Right atrium auricular region (tissue), 2 donors: ENCODE data around the gene PCNT. TPM values are rescaled to one million over a fixed set of nuclear protein-coding genes. Genes with fewer than 3 reads are reported as not detected.

Source experiments
- DNase-seq: peaks from one replicate; pipeline ENCODE4 v3.0.0-alpha.2; 2019; ENCODE audit warnings: low spot score
- H3K27ac ChIP-seq, 2 donors: fragments of 200-600 bp; sonication (generic); 1 replicate in 1 of 2; 2 replicates in 1 of 2; pipeline ENCODE4 v1.5.1; 2016 to 2019
- H3K27me3 ChIP-seq, 2 donors: fragments of 200-600 bp; sonication (generic); one replicate each; pipeline versions ENCODE4 v1.5.1 to v1.6.0; 2017 to 2019
- H3K36me3 ChIP-seq: fragments of 200-600 bp; sonication (generic); one replicate; pipeline ENCODE4 v1.5.1; 2016
- H3K4me1 ChIP-seq, 2 donors: fragments of 200-600 bp; sonication (generic); one replicate each; pipeline versions ENCODE4 v1.5.1 to v1.6.0; 2017 to 2019
- H3K4me3 ChIP-seq, 2 donors: fragments of 200-600 bp; sonication (generic); 1 replicate in 1 of 2; 2 replicates in 1 of 2; pipeline ENCODE4 v1.5.1; 2017 to 2019; ENCODE audit warnings: mild to moderate bottlenecking in 1 of 2, moderate library complexity in 1 of 2
- H3K9me3 ChIP-seq, 2 donors: fragments of 200-600 bp; sonication (generic); one replicate each; pipeline ENCODE4 v1.5.1; 2019
- total RNA-seq, 2 donors: library from RNA; depleted of rRNA; stranded (reverse); fragments of >200 nt; gene quantifications; one replicate each; pipeline ENCODE4 v1.1.0, GENCODE V29; 2016
- TF ChIP-seq, protein P1 (sequence below), 2 donors: fragments of 200-600 bp; sonication (generic); IDR thresholded peaks; one replicate each; pipeline ENCODE4 v1.5.1; 2019; ENCODE audit warnings: antibody characterized with exemption in 2 of 2

PCNT gene
- total RNA-seq, 2 donors from 2014 or later, result 31.7 to 40.3 TPM

DNA sequence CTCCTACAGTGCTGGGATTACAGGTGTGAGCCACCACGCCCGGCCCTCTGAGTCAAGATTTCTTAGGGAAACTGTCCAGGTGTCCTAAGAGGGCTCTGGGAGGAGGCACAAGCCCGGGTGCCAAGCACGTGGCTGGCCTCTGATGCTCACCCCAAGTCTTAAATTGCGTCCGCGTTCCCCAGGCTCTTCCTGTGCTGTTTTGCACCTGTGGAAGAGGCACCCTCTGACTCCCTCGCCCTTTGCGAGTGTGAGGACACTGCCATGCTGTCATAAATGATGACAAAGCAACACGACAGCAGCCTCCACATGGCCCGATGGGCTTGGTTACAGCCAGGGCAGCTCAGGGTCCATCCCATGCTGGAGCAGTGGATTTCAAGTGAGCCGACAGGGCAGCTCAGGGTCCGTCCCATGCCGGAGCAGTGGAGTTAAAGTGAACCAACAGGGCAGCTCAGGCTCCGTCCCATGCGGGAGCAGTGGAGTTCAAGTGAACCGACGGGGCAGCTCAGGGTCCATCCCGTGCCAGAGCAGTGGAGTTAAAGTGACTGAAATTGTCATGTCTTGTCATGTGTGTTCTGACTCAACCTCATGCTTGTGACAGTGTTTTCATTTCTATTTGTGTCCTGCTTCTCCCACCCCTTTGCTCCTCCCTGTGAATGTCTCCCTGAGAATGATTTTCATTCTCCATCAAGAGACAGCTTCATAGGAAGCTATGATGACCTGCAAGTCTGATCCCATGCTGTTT lies 33.9 kb downstream of the PCNT start:
- no peak for DNase-seq
- peaks cover 58% of the 10 kb centered on the region for H3K36me3 ChIP-seq
- no peaks in the 10 kb centered on the region for H3K4me1 ChIP-seq
- H3K4me3 ChIP-seq, result no peak overlapping the region
- TF ChIP-seq, protein P1, sequence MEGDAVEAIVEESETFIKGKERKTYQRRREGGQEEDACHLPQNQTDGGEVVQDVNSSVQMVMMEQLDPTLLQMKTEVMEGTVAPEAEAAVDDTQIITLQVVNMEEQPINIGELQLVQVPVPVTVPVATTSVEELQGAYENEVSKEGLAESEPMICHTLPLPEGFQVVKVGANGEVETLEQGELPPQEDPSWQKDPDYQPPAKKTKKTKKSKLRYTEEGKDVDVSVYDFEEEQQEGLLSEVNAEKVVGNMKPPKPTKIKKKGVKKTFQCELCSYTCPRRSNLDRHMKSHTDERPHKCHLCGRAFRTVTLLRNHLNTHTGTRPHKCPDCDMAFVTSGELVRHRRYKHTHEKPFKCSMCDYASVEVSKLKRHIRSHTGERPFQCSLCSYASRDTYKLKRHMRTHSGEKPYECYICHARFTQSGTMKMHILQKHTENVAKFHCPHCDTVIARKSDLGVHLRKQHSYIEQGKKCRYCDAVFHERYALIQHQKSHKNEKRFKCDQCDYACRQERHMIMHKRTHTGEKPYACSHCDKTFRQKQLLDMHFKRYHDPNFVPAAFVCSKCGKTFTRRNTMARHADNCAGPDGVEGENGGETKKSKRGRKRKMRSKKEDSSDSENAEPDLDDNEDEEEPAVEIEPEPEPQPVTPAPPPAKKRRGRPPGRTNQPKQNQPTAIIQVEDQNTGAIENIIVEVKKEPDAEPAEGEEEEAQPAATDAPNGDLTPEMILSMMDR (IDR thresholded peaks at IDR 0.05), result no peak
- no peaks in the 10 kb centered on the region for H3K27me3 ChIP-seq
- H3K27ac ChIP-seq, result no peak overlapping the region
- H3K9me3 ChIP-seq, result no peaks in the 10 kb centered on the region

DNA sequence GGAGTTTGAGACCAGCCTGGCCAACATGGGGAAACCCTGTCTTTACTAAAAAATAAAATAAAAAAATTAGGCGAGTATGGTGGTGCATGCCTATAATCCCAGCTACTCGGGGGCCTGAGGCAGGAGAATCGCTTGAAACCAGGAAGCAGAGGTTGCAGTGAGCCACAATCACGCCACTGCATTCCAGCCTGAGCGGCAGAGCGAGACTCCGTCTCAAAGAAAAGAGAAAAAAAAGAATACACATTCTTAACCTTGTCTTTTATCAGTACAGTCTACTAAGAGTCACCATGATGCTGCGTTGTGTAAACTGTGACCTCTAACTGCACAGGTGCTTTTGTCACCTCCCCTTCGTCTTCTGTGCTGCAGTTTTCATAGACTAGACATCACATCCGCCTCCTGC lies 37.2 kb downstream of the PCNT start:
- H3K27ac ChIP-seq, result no peak overlapping the region
- H3K27me3 ChIP-seq, result no peaks in the 10 kb centered on the region
- TF ChIP-seq, protein P1 (IDR thresholded peaks at IDR 0.05), result no peak
- no peaks in the 10 kb centered on the region for H3K4me1 ChIP-seq
- H3K4me3 ChIP-seq, result no peak overlapping the region
- H3K9me3 ChIP-seq, result no peaks in the 10 kb centered on the region
- no peak for DNase-seq
- H3K36me3 ChIP-seq, result peaks cover 46% of the 10 kb centered on the region

DNA sequence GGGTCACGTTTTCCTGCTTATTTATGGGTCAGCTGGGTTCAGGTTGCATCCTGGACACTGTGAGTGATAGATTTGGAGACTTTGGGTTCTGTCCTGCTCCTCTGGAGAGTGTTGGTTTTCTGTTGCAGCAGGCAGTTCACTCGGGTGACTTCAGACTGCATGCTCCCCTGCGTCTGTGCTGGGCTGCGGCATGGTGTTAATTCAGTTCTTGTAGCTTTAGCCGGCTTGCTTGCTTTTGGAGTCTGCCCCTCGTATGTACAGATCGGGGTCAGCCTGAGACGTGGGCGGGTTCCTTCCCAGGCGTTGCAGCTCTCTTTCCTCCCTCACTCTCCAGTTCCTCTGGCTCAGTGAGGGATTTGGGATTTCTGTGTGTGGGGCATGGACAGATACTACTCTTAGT lies 38.0 kb downstream of the PCNT start:
- DNase-seq, result no peak
- TF ChIP-seq, protein P1 (IDR thresholded peaks at IDR 0.05), result no peak
- no peaks in the 10 kb centered on the region for H3K27me3 ChIP-seq
- peaks cover 47% of the 10 kb centered on the region for H3K36me3 ChIP-seq
- no peaks in the 10 kb centered on the region for H3K9me3 ChIP-seq
- no peak overlapping the region for H3K27ac ChIP-seq
- H3K4me3 ChIP-seq, result no peak overlapping the region
- H3K4me1 ChIP-seq, result no peaks in the 10 kb centered on the region

DNA sequence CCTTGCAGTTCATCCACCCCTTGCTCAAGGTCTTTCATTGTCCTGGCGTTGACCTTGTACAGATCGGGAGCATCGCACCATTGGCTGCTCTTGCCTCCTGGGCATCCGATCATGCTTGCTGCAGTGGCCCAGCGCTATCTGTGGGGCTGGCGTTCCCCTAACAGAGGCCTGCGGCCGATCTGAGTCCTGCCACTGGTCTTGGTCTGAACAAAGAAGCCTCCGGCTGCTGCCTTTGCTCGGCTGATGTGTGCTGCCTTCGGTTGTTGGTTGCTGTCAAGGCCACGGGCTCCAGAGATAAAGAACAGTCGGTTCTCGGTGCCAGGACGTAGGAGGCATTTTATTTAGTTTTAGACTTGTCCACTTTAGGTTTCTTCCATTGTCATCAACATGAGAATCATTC lies 39.0 kb downstream of the PCNT start:
- Histone ChIP-seq H3K27ac (no peak overlapping the region), H3K9me3 (no peaks in the 10 kb centered on the region), H3K4me3 (no peak overlapping the region), H3K27me3 (no peaks in the 10 kb centered on the region), H3K36me3 (peaks cover 39% of the 10 kb centered on the region), H3K4me1 (no peaks in the 10 kb centered on the region)
- no peak for DNase-seq
- TF ChIP-seq, protein P1 (IDR thresholded peaks at IDR 0.05), result no peak

DNA sequence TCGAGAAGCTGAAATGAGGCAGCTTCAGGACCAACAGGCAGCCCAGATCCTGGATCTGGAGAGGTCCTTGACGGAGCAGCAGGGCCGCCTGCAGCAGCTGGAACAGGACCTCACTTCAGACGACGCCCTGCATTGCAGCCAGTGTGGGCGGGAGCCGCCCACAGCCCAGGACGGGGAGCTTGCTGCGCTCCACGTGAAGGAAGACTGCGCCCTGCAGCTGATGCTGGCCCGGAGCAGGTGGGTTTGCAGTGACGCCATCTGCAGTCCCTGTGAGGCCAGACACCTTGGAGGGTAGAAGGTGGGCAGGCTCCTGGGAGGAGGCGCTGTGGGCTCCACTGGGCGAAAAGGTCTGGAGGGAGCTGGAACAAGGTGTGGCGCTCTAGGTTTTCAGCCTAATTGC lies 39.7 kb downstream of the PCNT start:
- no peaks in the 10 kb centered on the region for H3K9me3 ChIP-seq
- TF ChIP-seq, protein P1 (IDR thresholded peaks at IDR 0.05), result no peak
- H3K27ac ChIP-seq, result no peak overlapping the region
- H3K36me3 ChIP-seq, result peaks cover 31% of the 10 kb centered on the region
- no peaks in the 10 kb centered on the region for H3K27me3 ChIP-seq
- no peaks in the 10 kb centered on the region for H3K4me1 ChIP-seq
- no peak overlapping the region for H3K4me3 ChIP-seq
- DNase-seq, result no peak

DNA sequence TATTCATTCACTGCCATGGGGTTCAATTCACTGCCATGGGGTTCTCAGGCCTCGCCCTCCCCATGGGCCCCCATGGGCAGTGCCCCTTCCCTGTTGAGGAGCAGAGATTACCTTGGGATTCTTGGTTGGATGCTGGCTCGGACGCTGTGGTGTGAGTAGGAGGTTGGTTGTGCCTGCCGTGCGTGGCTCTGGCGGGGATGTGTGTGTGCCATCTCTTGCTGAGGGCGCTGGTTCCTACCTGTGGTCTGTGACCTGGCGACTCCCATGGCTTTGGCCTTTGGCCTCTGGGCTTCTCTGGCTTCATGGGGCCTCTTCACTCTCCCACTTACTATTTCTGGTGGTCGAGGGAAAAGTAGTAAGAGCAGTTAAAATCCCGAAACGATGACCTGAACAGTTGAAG lies 42.1 kb downstream of the PCNT start:
- Histone ChIP-seq H3K27ac (no peak overlapping the region), H3K9me3 (no peaks in the 10 kb centered on the region), H3K36me3 (peaks cover 31% of the 10 kb centered on the region), H3K4me1 (peaks cover 0 to 7% of the 10 kb centered on the region in 2 donors), H3K27me3 (no peaks in the 10 kb centered on the region), H3K4me3 (no peak overlapping the region)
- TF ChIP-seq, protein P1 (IDR thresholded peaks at IDR 0.05), result no peak
- DNase-seq, result no peak
